Activated CD8-positive, alpha-beta T cell treated with anti-CD3 and anti-CD28 coated beads, Interleukin-2, amount 10 ng/mL, durations not matched to agents 7 days and 5 days (primary cell): Measurements from ENCODE around the gene ELL2. TPM values are rescaled to one million over a fixed set of nuclear protein-coding genes. Genes with fewer than 3 reads are reported as not detected.
A peak's percentile ranks its signal among the peaks of the same experiment; 100 is the strongest.
"Not testable (repeated sequence)": the region's sequence is repeated elsewhere in the genome, so short reads cannot be mapped to it uniquely, and the experiment has no call there.

Source experiments
- ATAC-seq: fragments of 150-1000 bp; cut with Tn5 transposase; one replicate; pipeline ENCODE4 v1.10.0; 2021; ENCODE audit warnings: moderate library complexity
- CTCF ChIA-PET: fragments of 350-600 bp; sonication (Branson Sonifier 250); formaldehyde crosslinking; loops from one replicate; lab custom pipeline; 2021; ENCODE audit warnings: antibody characterized with exemption; lab: Charles Lee
- POLR2A ChIA-PET: fragments of 350-600 bp; sonication (Branson Sonifier 250); formaldehyde crosslinking; loops from one replicate; lab custom pipeline; 2021; ENCODE audit warnings: antibody characterized with exemption; lab: Charles Lee
- DNase-seq: peaks from one replicate; pipeline ENCODE4 v3.0.0-alpha.2; 2020
- H3K27ac Mint-ChIP-seq: one replicate; pipeline ENCODE4 v1.8.0; 2021; ENCODE audit warnings: mild to moderate bottlenecking, mixed read lengths
- H3K27me3 Mint-ChIP-seq: one replicate; pipeline ENCODE4 v1.8.0; 2021; ENCODE audit warnings: low read depth, mixed read lengths
- H3K36me3 Mint-ChIP-seq: one replicate; pipeline ENCODE4 v1.8.0; 2021; ENCODE audit warnings: low read depth, mixed read lengths
- H3K4me1 Mint-ChIP-seq: one replicate; pipeline ENCODE4 v1.8.0; 2021; ENCODE audit warnings: low read depth, mixed read lengths
- H3K4me3 Mint-ChIP-seq: one replicate; pipeline ENCODE4 v1.8.0; 2021; ENCODE audit warnings: mild to moderate bottlenecking, mixed read lengths
- H3K9me3 Mint-ChIP-seq: one replicate; pipeline ENCODE4 v1.8.0; 2022; ENCODE audit warnings: mixed read lengths; ENCODE audit not compliant: insufficient read depth
- total RNA-seq, 2 experiments: library from RNA; stranded (reverse); gene quantifications; one replicate each; pipeline ENCODE4 v1.2.3, GENCODE V29; 2021

The ELL2 gene
- total RNA-seq, 2 experiments from 2014 or later: 11.0 to 11.1 TPM

DNA sequence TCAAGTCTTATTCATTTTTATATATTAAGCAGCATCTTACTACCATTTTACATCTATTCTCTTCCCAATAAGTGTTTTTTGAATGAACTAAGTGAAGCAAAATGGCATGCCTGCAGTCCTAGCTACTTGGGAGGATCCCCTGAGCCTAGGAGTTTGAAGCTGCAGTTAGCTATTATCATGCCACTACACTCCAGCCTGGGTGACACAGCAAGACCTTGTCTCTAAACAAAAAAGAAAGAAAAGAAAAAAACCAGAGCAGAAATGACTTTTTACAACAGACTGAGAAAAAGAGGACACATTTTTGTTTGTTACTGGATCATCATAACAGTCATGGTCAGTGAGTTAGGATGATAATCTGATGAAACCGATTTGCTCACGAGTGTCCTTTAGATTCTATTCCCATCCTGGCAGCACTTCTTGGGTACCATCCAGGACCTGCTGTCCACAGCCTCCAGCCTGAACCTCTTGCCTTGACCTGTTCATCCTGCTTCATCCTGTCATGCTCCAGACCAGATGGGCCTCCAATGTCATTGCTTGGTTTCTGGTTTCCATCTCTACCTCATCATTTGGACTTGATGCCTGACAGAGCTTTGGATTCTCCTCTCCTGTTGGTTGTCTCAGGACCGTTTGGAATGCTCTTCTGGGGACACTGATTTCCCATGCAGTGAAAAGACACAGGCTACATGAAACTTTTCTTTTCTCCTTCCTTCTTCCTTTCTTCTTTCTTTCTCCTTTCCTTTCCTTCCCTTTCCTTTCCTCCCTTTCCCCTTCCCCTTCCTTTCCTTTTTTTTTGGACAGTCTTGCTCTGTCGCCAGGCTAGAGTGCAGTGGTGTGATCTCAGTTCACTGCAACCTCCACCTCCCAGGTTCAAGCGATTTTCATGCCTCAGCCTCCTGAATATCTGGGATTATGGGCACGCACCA, 89.0 kb downstream of the ELL2 start:
- Mint-ChIP-seq H3K27ac (no peak overlapping the region), H3K27me3 (no peaks in the 10 kb centered on the region), H3K36me3 (peaks cover 9% of the 10 kb centered on the region), H3K4me3 (no peak overlapping the region), H3K9me3 (peaks cover 6% of the 10 kb centered on the region), H3K4me1 (peaks cover 31% of the 10 kb centered on the region)
- ATAC-seq (no peak), DNase-seq (no peak)
- ChIA-PET CTCF (interaction anchor here (1.2 to 1.3 kb wide), 2 partner anchors 89 to 92 kb away, joined by 3 read pairs; partner anchors contain the start of gene ELL2), POLR2A (no interaction called here)

DNA sequence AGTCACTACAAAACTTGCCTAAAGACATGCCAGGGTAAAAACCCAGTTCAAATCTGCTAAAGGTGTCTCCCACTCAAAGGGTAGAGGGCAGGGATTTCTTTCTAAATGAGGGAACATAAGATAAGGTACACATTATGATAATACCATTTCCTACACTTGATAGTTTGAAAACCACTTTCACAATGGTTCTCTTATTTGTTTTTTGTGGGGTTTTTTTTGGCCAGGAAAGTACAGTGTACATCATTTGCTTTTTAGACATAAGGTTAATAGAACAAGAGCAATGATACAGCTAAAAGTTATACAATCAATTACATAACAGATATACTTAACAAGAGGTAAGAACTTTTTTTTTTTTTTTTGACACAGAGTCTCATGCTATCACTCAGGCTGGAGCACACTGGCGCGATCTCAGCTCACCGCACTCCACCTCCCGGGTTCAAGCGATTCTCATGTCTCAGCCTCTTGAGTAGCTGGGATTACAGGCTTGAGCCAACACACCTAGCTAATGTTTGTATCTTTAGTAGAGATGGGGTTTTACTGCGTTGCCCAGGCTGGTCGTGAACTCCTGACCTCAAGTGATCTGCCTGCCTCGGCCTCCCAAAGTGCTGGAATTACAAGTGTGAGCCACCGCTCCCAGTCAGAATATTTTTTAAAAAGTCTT, 90.4 kb downstream of the ELL2 start:
- no peak overlapping the region for H3K27ac Mint-ChIP-seq
- ChIA-PET CTCF (interaction anchor here (1.0 to 3.8 kb wide), 5 partner anchors 11 to 90 kb away, joined by 3 to 34 read pairs (median 3); partner anchors contain the start of gene ELL2), POLR2A (no interaction called here)
- H3K9me3 Mint-ChIP-seq: peaks cover 6% of the 10 kb centered on the region
- DNase-seq: no peak
- peaks cover 11% of the 10 kb centered on the region for H3K36me3 Mint-ChIP-seq
- no peak overlapping the region for H3K4me3 Mint-ChIP-seq
- no peaks in the 10 kb centered on the region for H3K27me3 Mint-ChIP-seq
- H3K4me1 Mint-ChIP-seq: peaks cover 31% of the 10 kb centered on the region
- ATAC-seq: no peak

GRCh38 chr5:95870105-95870672, 91.5 kb downstream of the ELL2 start:
- POLR2A ChIA-PET: interaction anchor here (0.8 to 1.6 kb wide), 3 partner anchors 46 to 792 kb away, joined by 3 to 4 read pairs (median 3); partner anchors contain the start of gene CAST
- Mint-ChIP-seq H3K36me3 (peaks cover 11% of the 10 kb centered on the region), H3K9me3 (peaks cover 6% of the 10 kb centered on the region), H3K27ac (peak overlapping the region; percentile 91), H3K4me3 (peak overlapping the region; percentile 69), H3K4me1 (peaks cover 31% of the 10 kb centered on the region), H3K27me3 (no peaks in the 10 kb centered on the region)
- ATAC-seq (peak; percentile 56), DNase-seq (peak; percentile 42)
- CTCF ChIA-PET: interaction anchor here (0.5 to 3.8 kb wide), 12 partner anchors 10 to 731 kb away, joined by 3 to 34 read pairs (median 5); partner anchors contain the start of genes ELL2 and RFESD

- ATAC-seq (peak; percentile 89), DNase-seq (peak; percentile 87)
- peak overlapping the region; percentile 39 for H3K4me3 Mint-ChIP-seq
- not testable (repeated sequence) for H3K9me3 Mint-ChIP-seq, H3K27me3 Mint-ChIP-seq
- peaks cover 11% of the 10 kb centered on the region for H3K36me3 Mint-ChIP-seq
- peak overlapping the region; percentile 86 for H3K27ac Mint-ChIP-seq
- ChIA-PET POLR2A (interaction anchor here (1.1 to 1.6 kb wide), 2 partner anchors 90 to 793 kb away, joined by 3 to 4 read pairs; partner anchors contain the start of gene CAST), CTCF (interaction anchor here (1.1 to 3.8 kb wide), 10 partner anchors 9 to 732 kb away, joined by 3 to 34 read pairs (median 5); partner anchors contain the start of genes ELL2 and RFESD)
- peaks cover 31% of the 10 kb centered on the region for H3K4me1 Mint-ChIP-seq
Observed at GRCh38 chr5:95869173-95869855, 92.3 kb downstream of the ELL2 start.

DNA sequence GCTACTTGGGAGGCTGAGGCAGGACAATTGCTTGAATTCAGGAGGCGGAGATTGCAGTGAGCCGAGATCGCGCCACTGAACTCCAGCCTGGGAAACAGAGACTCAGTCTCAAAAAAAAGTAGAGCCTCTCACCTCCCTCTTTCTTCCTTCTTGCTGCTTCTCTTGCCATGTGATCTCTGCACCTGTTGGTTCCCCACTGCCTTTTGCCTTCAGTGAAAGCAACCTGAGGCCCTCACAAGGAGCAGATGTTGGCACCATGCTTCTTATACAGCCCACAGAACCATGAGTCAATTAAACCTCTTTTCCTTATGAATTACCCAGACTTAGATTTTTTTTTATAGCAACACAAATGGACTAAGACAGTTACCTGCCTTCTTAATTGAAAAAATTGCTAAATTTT, 93.5 kb downstream of the ELL2 start:
- no peak for DNase-seq
- Mint-ChIP-seq H3K9me3 (peaks cover 6% of the 10 kb centered on the region), H3K4me3 (no peak overlapping the region), H3K36me3 (peaks cover 9% of the 10 kb centered on the region), H3K27ac (no peak overlapping the region), H3K4me1 (peaks cover 35% of the 10 kb centered on the region), H3K27me3 (no peaks in the 10 kb centered on the region)
- ATAC-seq: no peak
- POLR2A ChIA-PET: no interaction called here
- CTCF ChIA-PET: interaction anchor here (0.7 to 3.8 kb wide), 3 partner anchors 8 to 468 kb away, joined by 4 to 34 read pairs (median 17); no protein-coding TSS in a partner anchor

GRCh38 chr5:95866435-95867040, 95.1 kb downstream of the ELL2 start:
- no peak for ATAC-seq
- CTCF ChIA-PET: no interaction called here
- H3K4me3 Mint-ChIP-seq: no peak overlapping the region
- peaks cover 50% of the 10 kb centered on the region for H3K4me1 Mint-ChIP-seq
- H3K9me3 Mint-ChIP-seq: peaks cover 6% of the 10 kb centered on the region
- peaks cover 2% of the 10 kb centered on the region for H3K27me3 Mint-ChIP-seq
- H3K36me3 Mint-ChIP-seq: peaks cover 9% of the 10 kb centered on the region
- POLR2A ChIA-PET: no interaction called here
- DNase-seq: no peak
- H3K27ac Mint-ChIP-seq: no peak overlapping the region

GRCh38 chr5:95864944-95865504, 96.6 kb downstream of the ELL2 start:
- Mint-ChIP-seq H3K4me3 (no peak overlapping the region), H3K36me3 (peaks cover 9% of the 10 kb centered on the region), H3K27ac (no peak overlapping the region), H3K4me1 (peaks cover 45% of the 10 kb centered on the region), H3K9me3 (peaks cover 6% of the 10 kb centered on the region), H3K27me3 (peaks cover 2% of the 10 kb centered on the region)
- POLR2A ChIA-PET: no interaction called here
- DNase-seq (no peak), ATAC-seq (no peak)
- CTCF ChIA-PET: interaction anchor here (0.9 to 1.6 kb wide), 6 partner anchors 18 to 736 kb away, joined by 3 to 5 read pairs (median 4); no protein-coding TSS in a partner anchor

DNA sequence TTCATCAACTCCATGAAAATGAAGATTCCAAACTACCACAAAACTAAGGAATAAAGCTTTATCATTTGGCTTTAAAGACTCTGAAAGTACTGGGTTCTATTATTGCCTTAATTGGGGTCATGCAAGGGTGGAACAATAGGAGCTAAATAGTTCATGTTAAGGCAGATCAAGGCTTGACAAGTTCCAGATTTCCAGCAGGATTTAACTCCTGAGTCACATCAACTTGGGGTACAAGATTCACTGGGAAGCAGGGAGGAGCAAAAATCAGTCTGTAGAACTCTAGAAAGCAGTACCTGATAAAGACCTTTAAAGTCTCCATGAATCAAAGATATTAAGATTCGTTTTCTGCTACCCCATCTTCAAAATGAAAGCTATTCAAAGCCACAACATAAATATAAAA, 97.2 kb downstream of the ELL2 start:
- H3K36me3 Mint-ChIP-seq: peaks cover 9% of the 10 kb centered on the region
- peaks cover 2% of the 10 kb centered on the region for H3K27me3 Mint-ChIP-seq
- ATAC-seq (no peak), DNase-seq (no peak)
- peaks cover 6% of the 10 kb centered on the region for H3K9me3 Mint-ChIP-seq
- ChIA-PET CTCF (interaction anchor here (0.9 to 1.6 kb wide), 5 partner anchors 18 to 575 kb away, joined by 3 to 5 read pairs (median 4); no protein-coding TSS in a partner anchor), POLR2A (no interaction called here)
- H3K27ac Mint-ChIP-seq: no peak overlapping the region
- H3K4me1 Mint-ChIP-seq: peaks cover 43% of the 10 kb centered on the region
- H3K4me3 Mint-ChIP-seq: no peak overlapping the region

DNA sequence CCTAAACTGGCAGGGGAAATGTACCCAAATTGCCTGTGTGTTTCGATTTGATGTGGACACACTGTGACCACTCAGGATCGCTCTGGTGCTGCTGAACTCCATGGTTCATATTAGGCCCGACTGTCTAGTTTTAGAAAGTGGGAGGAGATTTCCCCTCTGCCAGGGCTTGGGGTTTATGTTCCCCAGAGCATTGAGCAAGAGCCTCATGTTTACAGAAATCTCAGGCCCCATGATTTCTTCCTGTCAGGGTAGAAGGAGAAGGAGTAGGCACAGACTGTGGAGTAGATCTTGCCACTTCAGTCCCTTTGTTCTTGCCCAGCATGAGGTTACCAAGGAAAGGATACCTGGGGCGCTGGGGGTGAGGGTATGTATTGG, 98.3 kb downstream of the ELL2 start:
- peaks cover 2% of the 10 kb centered on the region for H3K27me3 Mint-ChIP-seq
- DNase-seq (no peak), ATAC-seq (no peak)
- H3K4me1 Mint-ChIP-seq: peaks cover 43% of the 10 kb centered on the region
- peaks cover 3% of the 10 kb centered on the region for H3K9me3 Mint-ChIP-seq
- ChIA-PET CTCF (no interaction called here), POLR2A (no interaction called here)
- H3K27ac Mint-ChIP-seq: no peak overlapping the region
- no peak overlapping the region for H3K4me3 Mint-ChIP-seq
- peaks cover 7% of the 10 kb centered on the region for H3K36me3 Mint-ChIP-seq

DNA sequence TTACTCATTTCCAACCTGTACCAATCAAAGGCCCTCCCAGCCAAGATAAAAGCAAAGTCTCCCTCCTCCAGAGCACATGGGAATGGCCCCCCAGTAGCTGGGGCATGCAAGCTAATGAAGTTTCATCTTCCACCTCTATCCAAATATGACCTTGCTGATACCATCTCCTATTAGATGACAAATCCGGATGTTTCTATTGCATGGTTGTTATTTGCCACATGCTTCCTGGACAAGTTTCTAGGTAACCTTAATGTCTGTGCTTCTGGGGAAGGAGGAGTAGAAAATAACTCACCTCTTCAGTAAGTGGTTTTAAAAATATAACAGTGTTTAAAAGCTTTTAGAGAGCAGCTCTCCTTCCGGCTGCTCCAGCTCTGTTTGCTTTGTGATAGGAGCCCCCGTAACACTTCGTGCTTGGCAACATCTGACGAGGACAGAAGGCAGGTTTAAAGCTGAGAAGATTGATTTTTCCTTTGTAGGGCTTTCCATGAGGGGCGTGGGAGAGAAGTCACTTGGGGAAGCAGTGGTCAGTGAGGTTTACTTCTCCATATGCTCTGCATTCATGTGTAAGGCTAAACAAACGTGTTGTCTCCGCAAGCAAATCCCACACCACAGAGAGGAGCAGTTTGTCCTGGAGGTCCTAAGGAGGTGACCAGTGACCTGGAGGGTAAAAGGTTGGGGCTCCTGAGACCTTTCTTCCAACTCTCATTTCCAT, 98.8 kb downstream of the ELL2 start:
- ChIA-PET CTCF (interaction anchor here (1.5 to 6.1 kb wide), 4 partner anchors 10 to 475 kb away, joined by 4 to 79 read pairs (median 11); no protein-coding TSS in a partner anchor), POLR2A (interaction anchor here (0.9 kb wide), 1 partner anchor 15 kb away, joined by 3 read pairs; no protein-coding TSS in a partner anchor)
- Mint-ChIP-seq H3K4me1 (peaks cover 44% of the 10 kb centered on the region), H3K27ac (no peak overlapping the region), H3K4me3 (no peak overlapping the region), H3K9me3 (no peaks in the 10 kb centered on the region), H3K36me3 (peaks cover 4% of the 10 kb centered on the region), H3K27me3 (peaks cover 2% of the 10 kb centered on the region)
- DNase-seq (no peak), ATAC-seq (no peak)
